ENCODE results near the gene ENPP3.

The ENPP3 gene

DNA sequence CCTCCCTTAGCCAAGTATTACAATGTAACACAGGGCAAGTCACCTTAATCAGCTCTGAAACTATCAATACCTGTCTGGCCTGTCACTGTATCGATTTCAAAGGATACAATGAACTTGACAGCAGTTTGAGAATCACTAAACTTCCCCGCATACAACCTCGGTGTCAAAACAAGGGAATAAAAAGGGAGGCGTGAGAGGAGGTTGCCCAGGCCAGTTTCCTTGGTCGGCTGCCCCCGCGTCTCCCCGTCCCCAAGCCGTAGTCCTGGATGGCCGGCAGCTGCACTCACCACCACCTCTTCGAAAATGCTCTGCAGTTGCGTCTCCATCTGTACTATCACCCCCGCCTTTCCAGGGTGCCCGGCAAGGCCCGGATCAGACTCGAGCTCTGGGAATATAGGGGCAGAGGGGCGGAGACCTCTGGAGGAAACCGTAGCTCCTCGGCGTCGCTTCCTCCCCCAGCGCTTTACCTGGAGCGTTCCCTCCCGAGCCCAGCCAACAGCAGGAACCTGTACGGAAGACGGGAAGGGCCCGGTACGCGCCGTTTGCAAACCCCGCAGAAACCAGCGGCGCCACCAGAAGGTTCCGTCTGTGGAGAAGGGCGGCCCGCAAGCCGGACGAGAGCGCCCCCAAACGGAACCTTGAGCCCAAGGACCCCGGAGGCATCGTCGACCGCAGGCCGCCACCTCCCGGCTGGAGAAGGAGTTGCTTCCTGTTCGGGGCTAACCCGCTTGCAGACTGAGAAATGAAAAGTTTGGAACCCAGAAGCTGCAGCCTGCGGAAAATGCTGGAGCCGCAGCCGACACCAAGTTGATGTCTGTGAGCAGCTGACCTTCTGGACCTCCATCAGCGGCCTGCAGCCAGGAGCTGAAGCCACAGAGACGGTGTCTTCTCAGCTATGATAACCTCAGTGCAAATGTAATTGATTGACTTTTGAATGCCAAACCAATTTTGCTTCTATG is 9.1 kb upstream of the ENPP3 start, which contains the start of gene MED23:
Gene MED23, minus strand, starts transcription at position 519 of the 959 bp plus-strand sequence. Its CDS starts 193 bp downstream, at position 326.
- Histone ChIP-seq H3K79me2 (ENCODE audit: control insufficient read depth, low read length) (peaks cover 24% of the 10 kb centered on the region), H3K4me3 (ENCODE audit: low read length) (peak within 1 kb of the TSS; percentile 97), H3F3A (ENCODE audit: control insufficient read depth, insufficient read depth) (no peaks in the 10 kb centered on the region; the same call in 1 of the 2 replicates), H3K27ac (ENCODE audit: low read depth, low read length) (peak within 1 kb of the TSS; percentile 66), H3K27me3 (ENCODE audit: control insufficient read depth, low read length) (no peaks in the 10 kb centered on the region), H3K9me3 (ENCODE audit: control insufficient read depth, insufficient read depth, low read length) (no peaks in the 10 kb centered on the region), H4K20me1 (ENCODE audit: control insufficient read depth, insufficient read depth, low read depth, low read length) (no peaks in the 10 kb centered on the region), H3K4me2 (ENCODE audit: low read length) (peak within 1 kb of the TSS; percentile 66), H3K36me3 (ENCODE audit: control insufficient read depth, low read length) (peaks cover 31% of the 10 kb centered on the region), H3K9me2 (replicated peaks; ENCODE audit: control insufficient read depth, low read length) (no peaks in the 10 kb centered on the region), H3K4me1 (ENCODE audit: control insufficient read depth, low read length) (peaks cover 35% of the 10 kb centered on the region)
- TF ChIP-seq, protein P1, sequence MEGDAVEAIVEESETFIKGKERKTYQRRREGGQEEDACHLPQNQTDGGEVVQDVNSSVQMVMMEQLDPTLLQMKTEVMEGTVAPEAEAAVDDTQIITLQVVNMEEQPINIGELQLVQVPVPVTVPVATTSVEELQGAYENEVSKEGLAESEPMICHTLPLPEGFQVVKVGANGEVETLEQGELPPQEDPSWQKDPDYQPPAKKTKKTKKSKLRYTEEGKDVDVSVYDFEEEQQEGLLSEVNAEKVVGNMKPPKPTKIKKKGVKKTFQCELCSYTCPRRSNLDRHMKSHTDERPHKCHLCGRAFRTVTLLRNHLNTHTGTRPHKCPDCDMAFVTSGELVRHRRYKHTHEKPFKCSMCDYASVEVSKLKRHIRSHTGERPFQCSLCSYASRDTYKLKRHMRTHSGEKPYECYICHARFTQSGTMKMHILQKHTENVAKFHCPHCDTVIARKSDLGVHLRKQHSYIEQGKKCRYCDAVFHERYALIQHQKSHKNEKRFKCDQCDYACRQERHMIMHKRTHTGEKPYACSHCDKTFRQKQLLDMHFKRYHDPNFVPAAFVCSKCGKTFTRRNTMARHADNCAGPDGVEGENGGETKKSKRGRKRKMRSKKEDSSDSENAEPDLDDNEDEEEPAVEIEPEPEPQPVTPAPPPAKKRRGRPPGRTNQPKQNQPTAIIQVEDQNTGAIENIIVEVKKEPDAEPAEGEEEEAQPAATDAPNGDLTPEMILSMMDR (IDR thresholded peaks at IDR 0.05; ENCODE audit: low read depth, low read length, poor library complexity, severe bottlenecking), result peak; percentile 97
- TF ChIP-seq EZH2phosphoT487 (IDR thresholded peaks at IDR 0.05; ENCODE audit: borderline replicate concordance, low read length), result no peak

- peaks cover 24% of the 10 kb centered on the region for H3K79me2 ChIP-seq (ENCODE audit: control insufficient read depth, low read length)
- H3K9me3 ChIP-seq (ENCODE audit: control insufficient read depth, insufficient read depth, low read length), result no peaks in the 10 kb centered on the region
- peak overlapping the region; percentile 65 for H3K4me2 ChIP-seq (ENCODE audit: low read length)
- H3K4me1 ChIP-seq (ENCODE audit: control insufficient read depth, low read length), result peaks cover 35% of the 10 kb centered on the region
- no peaks in the 10 kb centered on the region for H3K27me3 ChIP-seq (ENCODE audit: control insufficient read depth, low read length)
- TF ChIP-seq EZH2phosphoT487 (IDR thresholded peaks at IDR 0.05; ENCODE audit: borderline replicate concordance, low read length), result no peak
- TF ChIP-seq, protein P1 (IDR thresholded peaks at IDR 0.05; ENCODE audit: low read depth, low read length, poor library complexity, severe bottlenecking), result no peak
- H3K9me2 ChIP-seq (replicated peaks; ENCODE audit: control insufficient read depth, low read length), result no peaks in the 10 kb centered on the region
- H3K27ac ChIP-seq (ENCODE audit: low read depth, low read length), result no peak overlapping the region
- H3K4me3 ChIP-seq (ENCODE audit: low read length), result peak overlapping the region; percentile 97
- H3K36me3 ChIP-seq (ENCODE audit: control insufficient read depth, low read length), result peaks cover 24% of the 10 kb centered on the region
- H3F3A ChIP-seq (ENCODE audit: control insufficient read depth, insufficient read depth), result no peaks in the 10 kb centered on the region; the same call in 1 of the 2 replicates
- no peaks in the 10 kb centered on the region for H4K20me1 ChIP-seq (ENCODE audit: control insufficient read depth, insufficient read depth, low read depth, low read length)
These were observed 8.4 kb upstream of the ENPP3 start for GRCh38 chr6:131628726-131629125.

DNA sequence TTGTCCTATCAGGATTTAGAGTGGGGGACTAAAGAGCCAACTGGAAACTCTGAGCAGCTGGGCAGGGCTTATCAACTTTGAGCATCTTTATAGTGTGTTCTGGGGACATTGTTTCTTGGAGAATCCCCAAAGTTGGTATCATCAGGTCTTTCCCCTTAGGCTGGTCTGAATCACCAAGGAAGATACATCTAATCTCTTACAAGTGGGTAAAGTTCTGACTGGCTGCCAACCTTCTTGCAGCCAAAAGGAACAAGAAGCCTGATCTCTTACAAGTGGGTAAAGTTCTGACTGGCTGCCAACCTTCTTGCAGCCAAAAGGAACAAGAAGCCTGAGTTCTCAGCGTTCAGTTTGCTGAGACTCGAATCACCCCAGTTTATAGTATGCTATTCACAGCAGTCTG is 7.5 kb upstream of the ENPP3 start:
- H3K79me2 ChIP-seq (ENCODE audit: control insufficient read depth, low read length), result peaks cover 24% of the 10 kb centered on the region
- H3K4me1 ChIP-seq (ENCODE audit: control insufficient read depth, low read length), result peaks cover 38% of the 10 kb centered on the region
- H3F3A ChIP-seq (ENCODE audit: control insufficient read depth, insufficient read depth), result no peaks in the 10 kb centered on the region; the same call in 1 of the 2 replicates
- H3K4me2 ChIP-seq (ENCODE audit: low read length), result peak overlapping the region; percentile 65
- H3K27me3 ChIP-seq (ENCODE audit: control insufficient read depth, low read length), result no peaks in the 10 kb centered on the region
- TF ChIP-seq, protein P1 (IDR thresholded peaks at IDR 0.05; ENCODE audit: low read depth, low read length, poor library complexity, severe bottlenecking), result no peak
- TF ChIP-seq EZH2phosphoT487 (IDR thresholded peaks at IDR 0.05; ENCODE audit: borderline replicate concordance, low read length), result no peak
- H3K27ac ChIP-seq (ENCODE audit: low read depth, low read length), result no peak overlapping the region
- no peaks in the 10 kb centered on the region for H3K9me2 ChIP-seq (replicated peaks; ENCODE audit: control insufficient read depth, low read length)
- no peaks in the 10 kb centered on the region for H4K20me1 ChIP-seq (ENCODE audit: control insufficient read depth, insufficient read depth, low read depth, low read length)
- peaks cover 15% of the 10 kb centered on the region for H3K36me3 ChIP-seq (ENCODE audit: control insufficient read depth, low read length)
- H3K9me3 ChIP-seq (ENCODE audit: control insufficient read depth, insufficient read depth, low read length), result no peaks in the 10 kb centered on the region
- 0 out of 2 replicates have a peak overlapping the region, but pooled peaks have one; percentile 97 for H3K4me3 ChIP-seq (ENCODE audit: low read length)
